Measurements from ENCODE around the gene EFNA5.

GRCh38 chr5:107431998-107432397 is 238.7 kb downstream of the EFNA5 start:
- no peak for TF ChIP-seq SUZ12 (IDR thresholded peaks at IDR 0.05; ENCODE audit: extremely low read depth, insufficient read depth, insufficient read length)
- TF ChIP-seq YY1 (IDR thresholded peaks at IDR 0.05; ENCODE audit: insufficient read depth, insufficient read length) = no peak
- no peak for TF ChIP-seq ZNF274 (IDR thresholded peaks at IDR 0.05; ENCODE audit: low read depth, low read length)

All from NT2/D1 (cell line).